ENCODE measurements around the gene GTF3C5. TPM values are rescaled to one million over a fixed set of nuclear protein-coding genes. Genes with fewer than 3 reads are reported as not detected.
"Not testable (repeated sequence)": the region's sequence is repeated elsewhere in the genome, so short reads cannot be mapped to it uniquely, and the experiment has no call there.

GTF3C5 gene
- total RNA-seq, 2 donors from 2014 or later = 89.7 to 94.6 TPM

GRCh38 chr9:133078486-133078885 lies 47.7 kb downstream of the GTF3C5 start:
- Mint-ChIP-seq H3K4me3 (no peak overlapping the region), H3K36me3 (ENCODE audit: low read depth) (no peaks in the 10 kb centered on the region), H3K27ac (peak overlapping the region; percentile 58), H3K4me1 (no peaks in the 10 kb centered on the region), H3K27me3 (ENCODE audit: insufficient read depth) (peaks cover 15% of the 10 kb centered on the region), H3K9me3 (no peaks in the 10 kb centered on the region)
- Histone ChIP-seq H3K36me3 (ENCODE audit: control insufficient read depth, insufficient read depth, low read length) (no peaks in the 10 kb centered on the region), H3K4me3 (ENCODE audit: low read length) (no peak overlapping the region), H3K27ac (ENCODE audit: low read depth, low read length) (no peak overlapping the region), H3K9ac (ENCODE audit: extremely low read depth, low read length, poor library complexity, severe bottlenecking) (no peak overlapping the region), H3K27me3 (ENCODE audit: control insufficient read depth, insufficient read depth, low read length, poor library complexity, severe bottlenecking) (no peaks in the 10 kb centered on the region), H3K4me1 (ENCODE audit: control insufficient read depth, insufficient read depth, low read length) (no peaks in the 10 kb centered on the region), H3K9me3 (ENCODE audit: control insufficient read depth, low read length) (no peaks in the 10 kb centered on the region)
- no peak for TF ChIP-seq CTCF (conservative IDR thresholded peaks at IDR 0.05)
- 93 to 96% methylated on average over 13 to 14 of the region's 14 CpGs for WGBS, 2 experiments (ENCODE audit: insufficient coverage in 1 of 2, insufficient read length in 1 of 2)
- DNase-seq = peak; percentile 38

- no peaks in the 10 kb centered on the region for H3K36me3 Mint-ChIP-seq (ENCODE audit: low read depth)
- no peak overlapping the region for H3K4me3 Mint-ChIP-seq
- Histone ChIP-seq H3K9ac (ENCODE audit: extremely low read depth, low read length, poor library complexity, severe bottlenecking) (no peak overlapping the region), H3K27me3 (ENCODE audit: control insufficient read depth, insufficient read depth, low read length, poor library complexity, severe bottlenecking) (no peaks in the 10 kb centered on the region), H3K9me3 (ENCODE audit: control insufficient read depth, low read length) (no peaks in the 10 kb centered on the region), H3K4me3 (ENCODE audit: low read length) (no peak overlapping the region), H3K27ac (ENCODE audit: low read depth, low read length) (no peak overlapping the region), H3K36me3 (ENCODE audit: control insufficient read depth, insufficient read depth, low read length) (no peaks in the 10 kb centered on the region), H3K4me1 (ENCODE audit: control insufficient read depth, insufficient read depth, low read length) (no peaks in the 10 kb centered on the region)
- TF ChIP-seq CTCF (conservative IDR thresholded peaks at IDR 0.05) = no peak
- 78 to 96% methylated on average over 4 to 7 of the region's 7 CpGs for WGBS, 2 experiments (ENCODE audit: insufficient coverage in 1 of 2, insufficient read length in 1 of 2)
- no peaks in the 10 kb centered on the region for H3K9me3 Mint-ChIP-seq
- no peaks in the 10 kb centered on the region for H3K4me1 Mint-ChIP-seq
- no peak overlapping the region for H3K27ac Mint-ChIP-seq
- H3K27me3 Mint-ChIP-seq (ENCODE audit: insufficient read depth) = peaks cover 15% of the 10 kb centered on the region
- no peak for DNase-seq
Observed at GRCh38 chr9:133080161-133080560, 49.4 kb downstream of the GTF3C5 start.

- not testable (repeated sequence) for H3K36me3 ChIP-seq (ENCODE audit: control insufficient read depth, insufficient read depth, low read length); H3K9me3 ChIP-seq (ENCODE audit: control insufficient read depth, low read length); H3K27ac Mint-ChIP-seq; H3K9me3 Mint-ChIP-seq; H3K4me3 ChIP-seq (ENCODE audit: low read length); H3K27ac ChIP-seq (ENCODE audit: low read depth, low read length); H3K9ac ChIP-seq (ENCODE audit: extremely low read depth, low read length, poor library complexity, severe bottlenecking); H3K4me3 Mint-ChIP-seq; H3K36me3 Mint-ChIP-seq (ENCODE audit: low read depth); H3K4me1 Mint-ChIP-seq; H3K27me3 ChIP-seq (ENCODE audit: control insufficient read depth, insufficient read depth, low read length, poor library complexity, severe bottlenecking); H3K4me1 ChIP-seq (ENCODE audit: control insufficient read depth, insufficient read depth, low read length); DNase-seq
- H3K27me3 Mint-ChIP-seq (ENCODE audit: insufficient read depth) = peaks cover 13% of the 10 kb centered on the region
- WGBS, 2 experiments (ENCODE audit: insufficient coverage in 1 of 2, insufficient read length in 1 of 2) = 93% methylated on average over 4 to 6 of the region's 18 CpGs
- TF ChIP-seq CTCF (conservative IDR thresholded peaks at IDR 0.05) = peak; percentile 16
Observed at GRCh38 chr9:133080786-133081779, 50.3 kb downstream of the GTF3C5 start.

- not testable (repeated sequence) for H3K36me3 ChIP-seq (ENCODE audit: control insufficient read depth, insufficient read depth, low read length); H3K9me3 ChIP-seq (ENCODE audit: control insufficient read depth, low read length); H3K27me3 ChIP-seq (ENCODE audit: control insufficient read depth, insufficient read depth, low read length, poor library complexity, severe bottlenecking); H3K4me3 Mint-ChIP-seq; H3K27ac Mint-ChIP-seq; H3K4me3 ChIP-seq (ENCODE audit: low read length); H3K4me1 Mint-ChIP-seq; DNase-seq; H3K9ac ChIP-seq (ENCODE audit: extremely low read depth, low read length, poor library complexity, severe bottlenecking); H3K4me1 ChIP-seq (ENCODE audit: control insufficient read depth, insufficient read depth, low read length); H3K27ac ChIP-seq (ENCODE audit: low read depth, low read length); H3K36me3 Mint-ChIP-seq (ENCODE audit: low read depth); H3K9me3 Mint-ChIP-seq
- H3K27me3 Mint-ChIP-seq (ENCODE audit: insufficient read depth) = peaks cover 13% of the 10 kb centered on the region
- WGBS, 2 experiments (ENCODE audit: insufficient coverage in 1 of 2, insufficient read length in 1 of 2) = 91 to 93% methylated on average over 2 to 5 of the region's 12 CpGs
Observed at GRCh38 chr9:133081957-133082644, 51.3 kb downstream of the GTF3C5 start.

- 74% methylated on average over 6 of the region's 9 CpGs; no CpG with 5 or more reads in 1 of the 2 experiments for WGBS, 2 experiments (ENCODE audit: insufficient coverage in 1 of 2, insufficient read length in 1 of 2)
Observed at GRCh38 chr9:133083688-133084087, 52.9 kb downstream of the GTF3C5 start.

More at GRCh38 chr9:133083688-133084087, 52.9 kb downstream of the GTF3C5 start:
- H3K36me3 Mint-ChIP-seq (ENCODE audit: low read depth); H3K4me3 ChIP-seq (ENCODE audit: low read length); H3K9ac ChIP-seq (ENCODE audit: extremely low read depth, low read length, poor library complexity, severe bottlenecking); H3K4me1 ChIP-seq (ENCODE audit: control insufficient read depth, insufficient read depth, low read length); H3K27ac ChIP-seq (ENCODE audit: low read depth, low read length); H3K9me3 Mint-ChIP-seq; H3K4me3 Mint-ChIP-seq; H3K36me3 ChIP-seq (ENCODE audit: control insufficient read depth, insufficient read depth, low read length); DNase-seq; H3K4me1 Mint-ChIP-seq; H3K27me3 ChIP-seq (ENCODE audit: control insufficient read depth, insufficient read depth, low read length, poor library complexity, severe bottlenecking); H3K27ac Mint-ChIP-seq; H3K9me3 ChIP-seq (ENCODE audit: control insufficient read depth, low read length): not testable (repeated sequence)
- H3K27me3 Mint-ChIP-seq (ENCODE audit: insufficient read depth) = peaks cover 11% of the 10 kb centered on the region

All from endodermal cell (in vitro differentiated cells).